GM08714 (cell line): ENCODE data around the gene P2RY1.
"Not testable (repeated sequence)": the region's sequence is repeated elsewhere in the genome, so short reads cannot be mapped to it uniquely, and the experiment has no call there.

Experiments
- H3K4me3 ChIP-seq: fragments of 200-500 bp; sonication (Bioruptor generic); 2 replicates; pipeline ENCODE4 v1.5.1; 2014; ENCODE audit warnings: mild to moderate bottlenecking, low read length, inconsistent platforms
- ZNF274 ChIP-seq: IDR thresholded peaks from 2 replicates; pipeline ENCODE4 v1.6.1; 2012; ENCODE audit warnings: mild to moderate bottlenecking, low read depth, low read length

P2RY1 gene

GRCh38 chr3:152828075-152828840, 6.7 kb upstream of the P2RY1 start:
- H3K4me3 ChIP-seq, result no peak overlapping the region
- no peak for TF ChIP-seq ZNF274

GRCh38 chr3:152830245-152830644, 4.7 kb upstream of the P2RY1 start:
- no peak overlapping the region for H3K4me3 ChIP-seq
- TF ChIP-seq ZNF274, result no peak

GRCh38 chr3:152832046-152832445, 2.9 kb upstream of the P2RY1 start:
- TF ChIP-seq ZNF274, result no peak
- H3K4me3 ChIP-seq, result no peak overlapping the region

GRCh38 chr3:152833089-152833488, 1.8 kb upstream of the P2RY1 start:
- H3K4me3 ChIP-seq, result no peak overlapping the region
- no peak for TF ChIP-seq ZNF274

- no peak for TF ChIP-seq ZNF274
- peak overlapping the region; percentile 85 for H3K4me3 ChIP-seq
Measured at GRCh38 chr3:152834191-152834775, 648 bp upstream of the P2RY1 start.

GRCh38 chr3:152835601-152836102, 721 bp downstream of the P2RY1 start:
- no peak for TF ChIP-seq ZNF274
- peak overlapping the region; percentile 85; the same call in 1 of the 2 replicates for H3K4me3 ChIP-seq

- no peak for TF ChIP-seq ZNF274
- peak overlapping the region; percentile 85; the same call in 1 of the 2 replicates for H3K4me3 ChIP-seq
Measured at GRCh38 chr3:152836269-152836668, 1.3 kb downstream of the P2RY1 start.

GRCh38 chr3:152839511-152839910, 4.6 kb downstream of the P2RY1 start:
- H3K4me3 ChIP-seq, result no peak overlapping the region
- no peak for TF ChIP-seq ZNF274

- H3K4me3 ChIP-seq, result no peak overlapping the region
- no peak for TF ChIP-seq ZNF274
Measured at GRCh38 chr3:152841131-152841530, 6.2 kb downstream of the P2RY1 start.

- no peak for TF ChIP-seq ZNF274
- H3K4me3 ChIP-seq, result no peak overlapping the region
Measured at GRCh38 chr3:152842413-152842812, 7.5 kb downstream of the P2RY1 start.

- no peak overlapping the region for H3K4me3 ChIP-seq
- TF ChIP-seq ZNF274, result no peak
Measured at GRCh38 chr3:152843955-152844354, 9.0 kb downstream of the P2RY1 start.

- H3K4me3 ChIP-seq, result not testable (repeated sequence)
Measured at GRCh38 chr3:152846572-152847202, 11.8 kb downstream of the P2RY1 start.

- H3K4me3 ChIP-seq, result not testable (repeated sequence)
Measured at GRCh38 chr3:152847599-152847998, 12.7 kb downstream of the P2RY1 start.

- no peak for TF ChIP-seq ZNF274
- no peak overlapping the region for H3K4me3 ChIP-seq
Measured at GRCh38 chr3:152849996-152850578, 15.2 kb downstream of the P2RY1 start.

- H3K4me3 ChIP-seq, result no peak overlapping the region
Measured at GRCh38 chr3:152853196-152853595, 18.3 kb downstream of the P2RY1 start.

More at GRCh38 chr3:152853196-152853595, 18.3 kb downstream of the P2RY1 start:
- TF ChIP-seq ZNF274, result no peak
